CD4-positive, alpha-beta T cell treated with Interleukin-6 for 4 hours (primary cell): ENCODE results near the gene APCDD1.
"Not testable (repeated sequence)": the region's sequence is repeated elsewhere in the genome, so short reads cannot be mapped to it uniquely, and the experiment has no call there.

Experiments
- DNase-seq: peaks from one replicate; pipeline ENCODE4 v3.0.0-alpha.2; 2020; ENCODE audit warnings: mixed read lengths

The APCDD1 gene

DNA sequence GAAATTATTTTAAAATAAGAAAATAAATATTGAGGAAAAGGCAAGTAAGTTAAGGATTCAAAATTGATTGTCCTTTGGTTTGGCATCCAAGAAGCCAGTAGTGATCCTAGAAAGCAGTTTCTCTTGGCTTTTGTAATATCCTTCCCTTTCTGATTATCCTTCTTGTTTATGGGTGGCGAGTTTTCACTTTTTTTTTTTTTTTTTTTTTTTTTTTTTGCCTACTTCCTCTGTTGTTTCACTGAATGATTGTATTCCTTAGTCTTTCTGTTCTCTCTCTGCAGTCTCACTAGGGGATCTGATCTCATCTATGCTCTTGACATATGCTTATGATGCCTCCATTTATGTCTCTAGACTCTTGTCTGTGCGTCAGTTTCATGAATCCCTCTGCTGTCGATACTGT is 75.6 kb downstream of the APCDD1 start:
- no peak for DNase-seq

DNA sequence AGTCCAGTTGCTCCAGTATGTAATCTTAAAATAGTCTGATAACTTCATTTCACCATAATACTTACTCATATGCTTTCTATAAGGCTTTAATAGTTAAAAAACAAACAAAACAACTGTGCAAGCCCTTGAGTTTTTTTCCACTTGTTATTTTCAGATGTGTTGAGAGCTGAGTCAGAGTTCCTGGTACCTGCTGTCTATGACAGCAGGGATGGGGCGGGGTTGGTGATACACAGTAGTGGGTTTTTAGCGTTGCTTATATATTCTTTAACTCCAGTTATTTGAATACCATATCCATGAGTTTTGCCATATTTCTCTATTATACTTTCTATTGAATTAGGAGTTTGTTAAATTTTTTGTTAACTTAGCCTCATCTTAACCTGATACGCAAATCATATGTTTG is 76.4 kb downstream of the APCDD1 start:
- DNase-seq: peak; percentile 34

- DNase-seq: no peak
Measured at GRCh38 chr18:10533111-10533510, 78.7 kb downstream of the APCDD1 start.

- DNase-seq: no peak
Measured at GRCh38 chr18:10536280-10536679, 81.8 kb downstream of the APCDD1 start.

DNA sequence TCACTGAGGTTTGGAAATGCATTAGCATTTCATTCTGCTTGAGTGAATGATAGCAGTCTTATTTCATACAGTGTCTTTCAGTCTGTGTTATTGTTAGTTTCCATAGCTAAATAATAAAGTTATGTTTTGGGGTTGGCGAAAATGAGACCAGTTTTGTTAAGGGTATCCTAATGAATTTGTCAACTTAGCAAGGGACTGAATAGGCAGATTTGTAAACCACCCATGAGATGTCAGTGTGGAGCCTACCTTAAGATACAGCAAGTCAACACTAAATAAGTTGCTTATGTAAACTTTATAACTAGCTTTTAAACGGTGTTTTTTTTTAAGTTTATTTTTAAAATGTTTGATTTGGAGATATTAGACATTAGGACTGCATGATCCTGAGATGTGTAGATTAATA is 83.3 kb downstream of the APCDD1 start:
- DNase-seq: no peak

- DNase-seq: not testable (repeated sequence)
Measured at GRCh38 chr18:10539124-10539523, 84.7 kb downstream of the APCDD1 start.
